ENCODE measurements around the gene MEI1.

The MEI1 gene

DNA sequence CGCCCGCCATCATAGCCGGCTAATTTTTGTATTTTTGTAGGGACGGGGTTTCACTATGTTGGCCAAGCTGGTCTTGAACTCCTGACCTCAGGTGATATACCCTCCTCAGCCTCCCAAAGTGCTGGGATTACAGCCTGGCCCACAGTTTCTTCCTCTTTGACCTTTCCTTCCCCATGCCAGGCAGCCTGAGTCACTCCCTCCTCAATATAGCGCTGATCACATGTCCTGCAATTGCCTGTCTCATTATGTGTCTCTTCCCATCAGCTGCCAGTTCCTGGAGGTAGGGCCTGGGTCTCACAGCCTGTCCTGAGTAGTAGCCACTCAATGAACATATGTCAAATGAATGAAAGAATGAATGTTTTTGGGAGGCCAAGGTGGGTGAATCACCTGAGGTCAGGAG lies 58.2 kb downstream of the MEI1 start:
- TF ChIP-seq, protein P1, sequence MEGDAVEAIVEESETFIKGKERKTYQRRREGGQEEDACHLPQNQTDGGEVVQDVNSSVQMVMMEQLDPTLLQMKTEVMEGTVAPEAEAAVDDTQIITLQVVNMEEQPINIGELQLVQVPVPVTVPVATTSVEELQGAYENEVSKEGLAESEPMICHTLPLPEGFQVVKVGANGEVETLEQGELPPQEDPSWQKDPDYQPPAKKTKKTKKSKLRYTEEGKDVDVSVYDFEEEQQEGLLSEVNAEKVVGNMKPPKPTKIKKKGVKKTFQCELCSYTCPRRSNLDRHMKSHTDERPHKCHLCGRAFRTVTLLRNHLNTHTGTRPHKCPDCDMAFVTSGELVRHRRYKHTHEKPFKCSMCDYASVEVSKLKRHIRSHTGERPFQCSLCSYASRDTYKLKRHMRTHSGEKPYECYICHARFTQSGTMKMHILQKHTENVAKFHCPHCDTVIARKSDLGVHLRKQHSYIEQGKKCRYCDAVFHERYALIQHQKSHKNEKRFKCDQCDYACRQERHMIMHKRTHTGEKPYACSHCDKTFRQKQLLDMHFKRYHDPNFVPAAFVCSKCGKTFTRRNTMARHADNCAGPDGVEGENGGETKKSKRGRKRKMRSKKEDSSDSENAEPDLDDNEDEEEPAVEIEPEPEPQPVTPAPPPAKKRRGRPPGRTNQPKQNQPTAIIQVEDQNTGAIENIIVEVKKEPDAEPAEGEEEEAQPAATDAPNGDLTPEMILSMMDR (IDR thresholded peaks at IDR 0.05; ENCODE audit: borderline replicate concordance, control extremely low read depth, extremely low read depth, insufficient read depth, missing control alignments), result no peak
- DNase-seq (ENCODE audit: low spot score), result no peak
- in situ Hi-C loops (cut with MboI; ENCODE audit: low sequenced_read_pairs, unreplicated experiment), result no loop called here

DNA sequence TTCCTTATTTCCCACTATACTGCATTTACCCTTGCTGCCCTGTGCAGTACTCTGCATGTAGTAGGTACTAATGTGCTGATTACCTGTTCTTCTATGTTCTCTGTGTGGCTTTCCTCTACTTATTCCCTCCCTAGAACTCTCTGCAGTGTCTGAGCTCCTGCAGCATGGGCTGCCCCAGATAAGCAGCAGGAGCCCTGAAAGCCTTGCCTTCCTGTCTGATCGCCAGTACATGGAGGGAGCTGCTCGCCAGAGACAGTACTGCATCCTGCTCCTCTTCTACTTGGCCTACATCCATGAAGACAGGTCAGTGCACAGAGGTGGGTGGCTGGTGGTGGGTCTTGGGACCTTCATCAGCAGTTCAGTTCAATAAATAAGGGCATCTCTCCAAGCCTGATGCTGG lies 58.9 kb downstream of the MEI1 start:
- TF ChIP-seq, protein P1 (IDR thresholded peaks at IDR 0.05; ENCODE audit: borderline replicate concordance, control extremely low read depth, extremely low read depth, insufficient read depth, missing control alignments), result no peak
- in situ Hi-C loops (cut with MboI; ENCODE audit: low sequenced_read_pairs, unreplicated experiment), result no loop called here
- no peak for DNase-seq (ENCODE audit: low spot score)

DNA sequence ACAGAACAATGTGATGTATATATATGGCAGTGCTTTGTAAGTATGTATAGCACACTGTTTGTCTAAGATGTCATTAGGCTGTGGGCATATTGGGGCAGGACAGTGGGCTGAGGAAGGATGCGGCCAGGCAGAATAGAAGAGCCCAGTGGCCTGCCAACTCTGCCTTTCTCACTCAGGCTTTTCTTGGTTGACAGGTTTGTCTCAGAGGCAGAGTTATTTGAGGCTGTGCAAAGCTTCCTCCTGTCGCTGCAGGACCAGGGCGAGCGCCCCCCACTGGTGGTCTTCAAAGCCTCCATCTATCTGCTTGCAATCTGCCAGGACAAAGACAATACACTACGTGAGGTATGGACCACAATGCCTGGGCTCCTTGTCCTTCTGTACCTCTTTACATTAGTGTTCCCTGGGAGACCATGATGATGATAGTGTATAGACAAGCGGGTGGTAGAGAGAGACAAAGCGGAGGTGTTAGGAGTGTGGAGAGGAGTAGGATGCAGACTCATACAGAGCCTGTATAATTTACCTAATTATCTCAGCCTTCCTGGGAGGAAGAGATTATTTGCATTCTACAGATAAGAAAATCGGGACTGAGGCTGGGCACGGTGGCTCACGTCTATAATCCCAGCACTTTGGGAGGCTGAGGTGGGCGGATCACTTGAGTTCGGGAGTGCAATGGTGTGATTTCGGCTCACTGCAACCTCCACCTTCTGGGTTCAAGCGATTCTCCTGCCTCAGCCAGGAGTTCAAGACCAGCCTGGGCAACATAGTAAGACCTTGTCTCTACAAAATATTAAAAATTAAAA lies 63.9 kb downstream of the MEI1 start:
- DNase-seq (ENCODE audit: low spot score), result peak; percentile 64
- in situ Hi-C loops (cut with MboI; ENCODE audit: low sequenced_read_pairs, unreplicated experiment), result no loop called here

DNA sequence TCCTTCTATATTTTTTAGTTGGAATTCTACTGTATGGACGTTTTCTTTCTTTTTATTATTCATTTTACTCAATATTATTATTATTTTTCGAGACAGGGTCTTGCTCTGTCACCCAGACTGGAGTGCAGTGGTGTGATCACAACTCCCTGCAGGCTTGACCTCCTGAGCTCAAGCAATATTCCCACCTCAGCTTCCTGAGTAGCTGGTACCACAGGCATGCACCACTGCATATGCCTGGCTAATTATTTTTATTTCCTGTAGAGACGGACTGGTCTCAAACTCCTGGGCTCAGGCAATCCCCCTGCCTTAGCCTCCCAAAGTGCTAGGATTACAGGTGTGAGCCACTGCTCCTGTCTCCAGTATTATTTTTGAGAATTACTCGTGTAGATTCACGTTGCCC lies 67.2 kb downstream of the MEI1 start:
- no peak for DNase-seq (ENCODE audit: low spot score)
- in situ Hi-C loops (cut with MboI; ENCODE audit: low sequenced_read_pairs, unreplicated experiment), result no loop called here
- TF ChIP-seq, protein P1 (IDR thresholded peaks at IDR 0.05; ENCODE audit: borderline replicate concordance, control extremely low read depth, extremely low read depth, insufficient read depth, missing control alignments), result no peak

More for the DNA sequence above, 63.9 kb downstream of the MEI1 start:
- TF ChIP-seq, protein P1 (IDR thresholded peaks at IDR 0.05; ENCODE audit: borderline replicate concordance, control extremely low read depth, extremely low read depth, insufficient read depth, missing control alignments), result peak; percentile 63

GRCh38 chr22:41768430-41768829 lies 69.1 kb downstream of the MEI1 start:
- TF ChIP-seq, protein P1 (IDR thresholded peaks at IDR 0.05; ENCODE audit: borderline replicate concordance, control extremely low read depth, extremely low read depth, insufficient read depth, missing control alignments), result no peak
- no peak for DNase-seq (ENCODE audit: low spot score)
- in situ Hi-C loops (cut with MboI; ENCODE audit: low sequenced_read_pairs, unreplicated experiment), result no loop called here

- TF ChIP-seq, protein P1 (IDR thresholded peaks at IDR 0.05; ENCODE audit: borderline replicate concordance, control extremely low read depth, extremely low read depth, insufficient read depth, missing control alignments), result no peak
- DNase-seq (ENCODE audit: low spot score), result no peak
- in situ Hi-C loops (cut with MboI; ENCODE audit: low sequenced_read_pairs, unreplicated experiment), result no loop called here
These were observed 71.6 kb downstream of the MEI1 start for GRCh38 chr22:41770715-41771468.

Measured in GM13976 (cell line).